HepG2 (cell line): Measurements from ENCODE around the gene HNRNPR. TPM values are rescaled to one million over a fixed set of nuclear protein-coding genes. Genes with fewer than 3 reads are reported as not detected.

Source experiments
- CENPX ChIP-seq: sonication (generic); formaldehyde crosslinking; IDR thresholded peaks from 2 replicates; pipeline ENCODE4 v1.9.0; 2021; ENCODE audit warnings: mild to moderate bottlenecking, missing genetic modification reagents, moderate library complexity
- DNMT3B ChIP-seq: conservative IDR thresholded peaks from 2 replicates; pipeline ENCODE4 v1.6.1; 2016; ENCODE audit warnings: missing biosample characterization, control low read depth
- ELF1 ChIP-seq: sonication (generic); formaldehyde crosslinking; IDR thresholded peaks from 2 replicates; pipeline ENCODE4 v1.4.0; 2020; ENCODE audit warnings: missing genetic modification reagents
- KLF15 ChIP-seq: sonication (generic); formaldehyde crosslinking; IDR thresholded peaks from 2 replicates; pipeline ENCODE4 v1.8.1; 2023; ENCODE audit warnings: borderline replicate concordance, mild to moderate bottlenecking, inconsistent platforms, missing genetic modification reagents, mixed read lengths
- NCOR1 ChIP-seq: fragments of 200-600 bp; sonication (generic); IDR thresholded peaks from 2 replicates; pipeline ENCODE4 v1.7.0; 2017; ENCODE audit warnings: antibody characterized with exemption, low read length, borderline replicate concordance
- SP140L ChIP-seq: sonication (generic); formaldehyde crosslinking; IDR thresholded peaks from 2 replicates; pipeline ENCODE4 v1.4.0; 2020; ENCODE audit warnings: missing genetic modification reagents, borderline replicate concordance
- ZNF224 ChIP-seq: sonication (generic); formaldehyde crosslinking; IDR thresholded peaks from 2 replicates; pipeline ENCODE4 v1.5.0; 2020; ENCODE audit warnings: mild to moderate bottlenecking, missing genetic modification reagents
- ZNF333 ChIP-seq: sonication (generic); formaldehyde crosslinking; IDR thresholded peaks from 2 replicates; pipeline ENCODE4 v1.4.0; 2020; ENCODE audit warnings: mild to moderate bottlenecking, missing genetic modification reagents, borderline replicate concordance
- ZNF543 ChIP-seq: sonication (generic); formaldehyde crosslinking; IDR thresholded peaks from 2 replicates; pipeline ENCODE4 v1.4.0; 2020; ENCODE audit warnings: mild to moderate bottlenecking, missing genetic modification reagents
- ZNF558 ChIP-seq: sonication (generic); formaldehyde crosslinking; IDR thresholded peaks from 2 replicates; pipeline ENCODE4 v1.9.0; 2022; ENCODE audit warnings: mild to moderate bottlenecking, missing genetic modification reagents, borderline replicate concordance
- ZNF572 ChIP-seq: sonication (generic); formaldehyde crosslinking; IDR thresholded peaks from 2 replicates; pipeline ENCODE4 v1.5.1; 2020; ENCODE audit warnings: mild to moderate bottlenecking, missing genetic modification reagents
- polyA plus RNA-seq, 8 experiments: library from polyadenylated mRNA; depleted of rRNA in 3 of 8; stranded (reverse) in 7 of 8; unstranded in 1 of 8; fragments of >200 nt; fragmentation: Illumina TruSeq in 4 of 8; extraction: Trizol in 4 of 8; gene quantifications; 2 replicates each; pipeline versions ENCODE4 v1.2.1 to v1.2.3, GENCODE V29; 2011 to 2016; ENCODE audit warnings: low read depth in 4 of 8, missing spikeins in 1 of 8, mixed read lengths in 1 of 8; ENCODE audit not compliant: insufficient read depth in 1 of 8
- total RNA-seq, 5 experiments: library from RNA; depleted of rRNA; stranded (reverse); fragments of >200 nt; fragmentation: Illumina TruSeq; extraction: Trizol; gene quantifications; 2 replicates each; pipeline ENCODE4 v1.2.3, GENCODE V29; 2016; ENCODE audit warnings: low read depth in 1 of 5
- TF ChIP-seq, protein P1 (sequence below): sonication (generic); formaldehyde crosslinking; IDR thresholded peaks from 2 replicates; pipeline ENCODE4 v1.5.0; 2020; ENCODE audit warnings: mild to moderate bottlenecking, low read depth, missing genetic modification reagents, borderline replicate concordance
- TF ChIP-seq, protein P2 (sequence below): sonication (generic); formaldehyde crosslinking; IDR thresholded peaks from 2 replicates; pipeline ENCODE4 v1.5.0; 2020; ENCODE audit warnings: mild to moderate bottlenecking, missing genetic modification reagents
- TF ChIP-seq, protein P3 (sequence below): IDR thresholded peaks from 2 replicates; pipeline ENCODE4 v1.6.1; 2016; ENCODE audit warnings: missing biosample characterization, missing genetic modification reagents, low read depth
- TF ChIP-seq, protein P4 (sequence below): sonication (generic); formaldehyde crosslinking; IDR thresholded peaks from 2 replicates; pipeline ENCODE4 v1.4.0; 2020; ENCODE audit warnings: missing genetic modification reagents, borderline replicate concordance

Gene HNRNPR
- total and polyA plus RNA-seq, 2 of the 13 experiments (the other 11 are each of a cell fraction or from before 2014, with no cell fraction given), result 133 to 216 TPM

DNA sequence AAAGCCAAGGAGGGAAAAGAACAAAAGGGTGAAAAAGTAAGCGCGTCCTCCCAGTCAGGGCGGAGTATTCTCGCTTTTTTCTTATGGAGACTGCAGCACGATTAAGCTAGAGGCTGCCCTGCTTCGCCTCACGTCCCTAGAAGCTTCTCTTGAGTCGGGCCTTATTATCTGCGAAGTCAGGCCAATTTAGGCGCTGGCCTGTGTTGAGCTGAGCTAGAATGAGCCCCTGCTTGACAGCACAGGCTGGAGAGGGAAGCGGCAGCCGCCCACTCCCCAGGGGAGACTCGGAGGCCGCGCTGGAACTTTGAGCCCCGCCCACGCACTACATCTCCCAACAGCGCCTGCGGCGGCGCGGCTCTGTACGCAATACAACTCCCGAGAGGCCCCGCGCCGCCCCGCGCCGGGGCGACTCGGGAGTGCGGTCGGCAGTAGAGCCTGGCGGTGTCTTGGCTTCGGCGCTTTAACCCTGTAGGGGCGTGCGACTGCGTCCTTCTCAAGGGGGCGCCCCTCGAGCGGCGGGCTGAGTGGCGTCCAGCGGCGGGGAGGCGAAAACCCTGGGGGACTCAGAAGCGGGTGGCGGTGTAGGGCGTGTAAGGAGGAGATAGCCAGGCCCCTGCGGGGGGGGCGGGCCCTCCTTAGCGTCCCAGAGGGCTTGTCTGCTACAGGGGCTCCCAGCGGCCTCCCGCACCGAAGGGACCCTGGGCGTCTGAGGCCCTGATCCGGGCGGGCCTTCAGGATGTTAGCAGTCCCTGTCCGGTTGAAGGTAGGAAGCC, 24.7 kb upstream of the HNRNPR start (continued):
- TF ChIP-seq, protein P1, sequence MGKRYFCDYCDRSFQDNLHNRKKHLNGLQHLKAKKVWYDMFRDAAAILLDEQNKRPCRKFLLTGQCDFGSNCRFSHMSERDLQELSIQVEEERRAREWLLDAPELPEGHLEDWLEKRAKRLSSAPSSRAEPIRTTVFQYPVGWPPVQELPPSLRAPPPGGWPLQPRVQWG, result no peak
- TF ChIP-seq KLF15 (CRISPR knock-in tag), result 0 out of 2 replicates have a peak, but pooled peaks have one; percentile 74
- peak; percentile 39; the same call in 1 of the 2 replicates for TF ChIP-seq NCOR1
- TF ChIP-seq, protein P2, sequence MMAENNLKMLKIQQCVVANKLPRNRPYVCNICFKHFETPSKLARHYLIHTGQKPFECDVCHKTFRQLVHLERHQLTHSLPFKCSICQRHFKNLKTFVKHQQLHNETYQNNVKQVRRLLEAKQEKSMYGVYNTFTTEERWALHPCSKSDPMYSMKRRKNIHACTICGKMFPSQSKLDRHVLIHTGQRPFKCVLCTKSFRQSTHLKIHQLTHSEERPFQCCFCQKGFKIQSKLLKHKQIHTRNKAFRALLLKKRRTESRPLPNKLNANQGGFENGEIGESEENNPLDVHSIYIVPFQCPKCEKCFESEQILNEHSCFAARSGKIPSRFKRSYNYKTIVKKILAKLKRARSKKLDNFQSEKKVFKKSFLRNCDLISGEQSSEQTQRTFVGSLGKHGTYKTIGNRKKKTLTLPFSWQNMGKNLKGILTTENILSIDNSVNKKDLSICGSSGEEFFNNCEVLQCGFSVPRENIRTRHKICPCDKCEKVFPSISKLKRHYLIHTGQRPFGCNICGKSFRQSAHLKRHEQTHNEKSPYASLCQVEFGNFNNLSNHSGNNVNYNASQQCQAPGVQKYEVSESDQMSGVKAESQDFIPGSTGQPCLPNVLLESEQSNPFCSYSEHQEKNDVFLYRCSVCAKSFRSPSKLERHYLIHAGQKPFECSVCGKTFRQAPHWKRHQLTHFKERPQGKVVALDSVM, result peak; percentile 81
- no peak; the same call in 1 of the 2 replicates for TF ChIP-seq ZNF558 (CRISPR knock-in tag)
- TF ChIP-seq DNMT3B (CRISPR knock-in tag), result no peak; the same call in 1 of the 2 replicates
- peak; percentile 62 for TF ChIP-seq ZNF543 (CRISPR knock-in tag)
- TF ChIP-seq, protein P3, sequence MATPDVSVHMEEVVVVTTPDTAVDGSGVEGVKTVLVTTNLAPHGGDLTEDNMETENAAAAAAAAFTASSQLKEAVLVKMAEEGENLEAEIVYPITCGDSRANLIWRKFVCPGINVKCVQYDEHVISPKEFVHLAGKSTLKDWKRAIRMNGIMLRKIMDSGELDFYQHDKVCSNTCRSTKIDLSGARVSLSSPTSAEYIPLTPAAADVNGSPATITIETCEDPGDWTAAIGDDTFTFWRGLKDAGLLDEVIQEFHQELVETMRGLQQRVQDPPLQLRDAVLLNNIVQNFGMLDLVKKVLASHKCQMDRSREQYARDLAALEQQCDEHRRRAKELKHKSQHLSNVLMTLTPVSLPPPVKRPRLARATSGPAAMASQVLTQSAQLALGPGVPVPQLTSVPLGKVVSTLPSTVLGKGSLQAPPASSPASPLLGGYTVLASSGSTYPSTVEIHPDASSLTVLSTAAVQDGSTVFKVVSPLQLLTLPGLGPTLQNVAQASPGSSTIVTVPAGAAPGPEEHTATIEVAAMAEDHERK (CRISPR knock-in tag), result peak; percentile 80
- peak; percentile 67; the same call in 1 of the 2 replicates for TF ChIP-seq ZNF224 (CRISPR knock-in tag)
- TF ChIP-seq ZNF333, result no peak; the same call in 1 of the 2 replicates
- TF ChIP-seq, protein P4, sequence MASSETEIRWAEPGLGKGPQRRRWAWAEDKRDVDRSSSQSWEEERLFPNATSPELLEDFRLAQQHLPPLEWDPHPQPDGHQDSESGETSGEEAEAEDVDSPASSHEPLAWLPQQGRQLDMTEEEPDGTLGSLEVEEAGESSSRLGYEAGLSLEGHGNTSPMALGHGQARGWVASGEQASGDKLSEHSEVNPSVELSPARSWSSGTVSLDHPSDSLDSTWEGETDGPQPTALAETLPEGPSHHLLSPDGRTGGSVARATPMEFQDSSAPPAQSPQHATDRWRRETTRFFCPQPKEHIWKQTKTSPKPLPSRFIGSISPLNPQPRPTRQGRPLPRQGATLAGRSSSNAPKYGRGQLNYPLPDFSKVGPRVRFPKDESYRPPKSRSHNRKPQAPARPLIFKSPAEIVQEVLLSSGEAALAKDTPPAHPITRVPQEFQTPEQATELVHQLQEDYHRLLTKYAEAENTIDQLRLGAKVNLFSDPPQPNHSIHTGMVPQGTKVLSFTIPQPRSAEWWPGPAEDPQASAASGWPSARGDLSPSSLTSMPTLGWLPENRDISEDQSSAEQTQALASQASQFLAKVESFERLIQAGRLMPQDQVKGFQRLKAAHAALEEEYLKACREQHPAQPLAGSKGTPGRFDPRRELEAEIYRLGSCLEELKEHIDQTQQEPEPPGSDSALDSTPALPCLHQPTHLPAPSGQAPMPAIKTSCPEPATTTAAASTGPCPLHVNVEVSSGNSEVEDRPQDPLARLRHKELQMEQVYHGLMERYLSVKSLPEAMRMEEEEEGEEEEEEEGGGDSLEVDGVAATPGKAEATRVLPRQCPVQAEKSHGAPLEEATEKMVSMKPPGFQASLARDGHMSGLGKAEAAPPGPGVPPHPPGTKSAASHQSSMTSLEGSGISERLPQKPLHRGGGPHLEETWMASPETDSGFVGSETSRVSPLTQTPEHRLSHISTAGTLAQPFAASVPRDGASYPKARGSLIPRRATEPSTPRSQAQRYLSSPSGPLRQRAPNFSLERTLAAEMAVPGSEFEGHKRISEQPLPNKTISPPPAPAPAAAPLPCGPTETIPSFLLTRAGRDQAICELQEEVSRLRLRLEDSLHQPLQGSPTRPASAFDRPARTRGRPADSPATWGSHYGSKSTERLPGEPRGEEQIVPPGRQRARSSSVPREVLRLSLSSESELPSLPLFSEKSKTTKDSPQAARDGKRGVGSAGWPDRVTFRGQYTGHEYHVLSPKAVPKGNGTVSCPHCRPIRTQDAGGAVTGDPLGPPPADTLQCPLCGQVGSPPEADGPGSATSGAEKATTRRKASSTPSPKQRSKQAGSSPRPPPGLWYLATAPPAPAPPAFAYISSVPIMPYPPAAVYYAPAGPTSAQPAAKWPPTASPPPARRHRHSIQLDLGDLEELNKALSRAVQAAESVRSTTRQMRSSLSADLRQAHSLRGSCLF (CRISPR knock-in tag), result no peak
- no peak for TF ChIP-seq CENPX (CRISPR knock-in tag)
- peak; percentile 22; the same call in 1 of the 2 replicates for TF ChIP-seq ZNF572 (CRISPR knock-in tag)
- TF ChIP-seq SP140L, result no peak
- TF ChIP-seq ELF1 (CRISPR knock-in tag), result no peak; the same call in 1 of the 2 replicates
